Measurements from ENCODE around the gene NDRG4. TPM values are rescaled to one million over a fixed set of nuclear protein-coding genes. Genes with fewer than 3 reads are reported as not detected.
A peak's percentile ranks its signal among the peaks of the same experiment; 100 is the strongest.

NDRG4 gene
- total RNA-seq, 1 donor from 2014 or later, result 337 TPM

GRCh38 chr16:58503863-58504688, 4.1 kb downstream of the NDRG4 start:
- peak; percentile 58 for DNase-seq (ENCODE audit: missing footprints)
- intact Hi-C loops (cut with DNase I), result no loop called here
- no peak for ATAC-seq

GRCh38 chr16:58506241-58507194, 6.6 kb downstream of the NDRG4 start:
- ATAC-seq, result no peak
- intact Hi-C loops (cut with DNase I), result no loop called here
- DNase-seq (ENCODE audit: missing footprints), result peak; percentile 46

- intact Hi-C loops (cut with DNase I), result no loop called here
- peak; percentile 62 for DNase-seq (ENCODE audit: missing footprints)
- no peak for ATAC-seq
Observed at GRCh38 chr16:58507195-58507962, 7.4 kb downstream of the NDRG4 start.

GRCh38 chr16:58507963-58508670, 8.2 kb downstream of the NDRG4 start:
- ATAC-seq (no peak), DNase-seq (ENCODE audit: missing footprints) (no peak)

GRCh38 chr16:58508671-58509251, 8.8 kb downstream of the NDRG4 start:
- ATAC-seq, result no peak
- DNase-seq (ENCODE audit: missing footprints), result peak; percentile 17
- intact Hi-C loops (cut with DNase I), result no loop called here

More at GRCh38 chr16:58507963-58508670, 8.2 kb downstream of the NDRG4 start:
- intact Hi-C loops (cut with DNase I), result no loop called here

- ATAC-seq (no peak), DNase-seq (ENCODE audit: missing footprints) (no peak)
- intact Hi-C loops (cut with DNase I), result loop anchor here (10.0 kb wide), 2 partner anchors 115 to 225 kb away; partner anchors contain the start of genes CNOT1 and GOT2
Observed at GRCh38 chr16:58509256-58510096, 9.5 kb downstream of the NDRG4 start.

GRCh38 chr16:58510097-58510775, 10.3 kb downstream of the NDRG4 start:
- no peak for DNase-seq (ENCODE audit: missing footprints)
- intact Hi-C loops (cut with DNase I), result loop anchor here (10.0 kb wide), 2 partner anchors 115 to 225 kb away; partner anchors contain the start of genes CNOT1 and GOT2

GRCh38 chr16:58510776-58511628, 11.1 kb downstream of the NDRG4 start:
- DNase-seq (ENCODE audit: missing footprints) (peak; percentile 65), ATAC-seq (no peak)
- intact Hi-C loops (cut with DNase I), result loop anchor here (10.0 kb wide), 2 partner anchors 114 to 224 kb away; partner anchors contain the start of genes CNOT1 and GOT2

More at GRCh38 chr16:58510097-58510775, 10.3 kb downstream of the NDRG4 start:
- no peak for ATAC-seq

- DNase-seq (ENCODE audit: missing footprints), result peak; percentile 88
- intact Hi-C loops (cut with DNase I), result loop anchor here (10.0 kb wide), 2 partner anchors 113 to 223 kb away; partner anchors contain the start of genes CNOT1 and GOT2
- no peak for ATAC-seq
Observed at GRCh38 chr16:58511933-58512815, 12.2 kb downstream of the NDRG4 start.

- no peak for DNase-seq (ENCODE audit: missing footprints)
- intact Hi-C loops (cut with DNase I), result loop anchor here (10.0 kb wide), 2 partner anchors 111 to 221 kb away; partner anchors contain the start of genes CNOT1 and GOT2
- ATAC-seq, result no peak
Observed at GRCh38 chr16:58513874-58514273, 13.9 kb downstream of the NDRG4 start.

GRCh38 chr16:58515125-58515870, 15.4 kb downstream of the NDRG4 start, which contains the start of gene SETD6:
TSS of gene SETD6 (plus strand) at chr16:58515517. CDS start at chr16:58515538, 21 bp downstream.
- intact Hi-C loops (cut with DNase I), result loop anchor here (5.0 to 10.0 kb wide), 3 partner anchors 110 to 1328 kb away; partner anchors contain the start of genes CNOT1, GOT2, PSME3IP1 and RSPRY1
- ATAC-seq, result peak; percentile 96
- peak; percentile 93 for DNase-seq (ENCODE audit: missing footprints)

GRCh38 chr16:58515871-58516767, 16.2 kb downstream of the NDRG4 start:
- no peak for DNase-seq (ENCODE audit: missing footprints)
- intact Hi-C loops (cut with DNase I), result loop anchor here (5.0 to 10.0 kb wide), 3 partner anchors 109 to 1329 kb away; partner anchors contain the start of genes CNOT1, GOT2, PSME3IP1 and RSPRY1
- ATAC-seq, result peak; percentile 29

Measured in Right ventricle myocardium inferior (tissue), 1 donor.